Naive thymus-derived CD4-positive, alpha-beta T cell (primary cell): Measurements from ENCODE around the gene WDR7. TPM values are rescaled to one million over a fixed set of nuclear protein-coding genes. Genes with fewer than 3 reads are reported as not detected.
A peak's percentile ranks its signal among the peaks of the same experiment; 100 is the strongest.

Experiments
- ATAC-seq: fragments of 150-1000 bp; cut with Tn5 transposase; 2 replicates; pipeline ENCODE4 v1.10.0; 2021; ENCODE audit warnings: mild to moderate bottlenecking, moderate library complexity
- CTCF ChIA-PET: fragments of 350-600 bp; sonication (Branson Sonifier 250); formaldehyde crosslinking; loops from one replicate; lab custom pipeline; 2021; ENCODE audit warnings: antibody characterized with exemption; lab: Charles Lee
- POLR2A ChIA-PET: fragments of 350-600 bp; sonication (Branson Sonifier 250); formaldehyde crosslinking; loops from one replicate; lab custom pipeline; 2021; ENCODE audit warnings: antibody characterized with exemption, inconsistent platforms; lab: Charles Lee
- DNase-seq, 9 donors: peaks; one replicate each; pipeline versions ENCODE4 v3.0.0 to v3.0.0-alpha.2; 2020 to 2022; ENCODE audit warnings: mixed read lengths in 1 of 9
- H3K27ac ChIP-seq: one replicate; pipeline ENCODE4 v1.7.0; 2013; ENCODE audit warnings: mild to moderate bottlenecking, low read depth, low read length, moderate library complexity
- H3K27me3 ChIP-seq, 2 donors: one replicate each; pipeline ENCODE4 v1.7.0; 2013; ENCODE audit warnings: low read length in 2 of 2, mild to moderate bottlenecking in 2 of 2, moderate library complexity in 2 of 2; ENCODE audit not compliant: control insufficient read depth in 2 of 2, insufficient read depth in 2 of 2
- H3K36me3 ChIP-seq, 3 experiments: 1 replicate in 2 of 3; 2 replicates in 1 of 3; pipeline ENCODE4 v1.7.0; 2013; ENCODE audit warnings: low read length in 3 of 3, mild to moderate bottlenecking in 3 of 3, moderate library complexity in 1 of 3; ENCODE audit not compliant: insufficient read depth in 3 of 3, control insufficient read depth in 2 of 3
- H3K4me1 ChIP-seq, 2 donors: one replicate each; pipeline ENCODE4 v1.7.0; 2013; ENCODE audit warnings: low read length in 2 of 2, mild to moderate bottlenecking in 2 of 2, moderate library complexity in 1 of 2; ENCODE audit not compliant: control insufficient read depth in 2 of 2, insufficient read depth in 2 of 2
- H3K4me3 ChIP-seq: 2 replicates; pipeline ENCODE4 v1.7.0; 2013; ENCODE audit warnings: mild to moderate bottlenecking, low read length
- H3K9me3 ChIP-seq, 3 experiments: 1 replicate in 2 of 3; 2 replicates in 1 of 3; pipeline ENCODE4 v1.7.0; 2013; ENCODE audit warnings: low read length in 3 of 3; ENCODE audit not compliant: control insufficient read depth in 2 of 3
- H3K27ac Mint-ChIP-seq, 9 donors: one replicate each; pipeline ENCODE4 v1.8.0; 2020 to 2022; ENCODE audit warnings: mixed read lengths in 9 of 9, mild to moderate bottlenecking in 8 of 9, moderate library complexity in 5 of 9, inconsistent platforms in 2 of 9
- H3K27me3 Mint-ChIP-seq, 5 donors: one replicate each; pipeline ENCODE4 v1.8.0; 2021 to 2022; ENCODE audit warnings: mixed read lengths in 5 of 5, mild to moderate bottlenecking in 1 of 5
- H3K36me3 Mint-ChIP-seq, 5 donors: one replicate each; pipeline ENCODE4 v1.8.0; 2020 to 2022; ENCODE audit warnings: mixed read lengths in 5 of 5, mild to moderate bottlenecking in 3 of 5, inconsistent platforms in 1 of 5
- H3K4me1 Mint-ChIP-seq, 7 donors: one replicate each; pipeline ENCODE4 v1.8.0; 2020 to 2022; ENCODE audit warnings: mixed read lengths in 7 of 7, mild to moderate bottlenecking in 3 of 7, inconsistent platforms in 1 of 7
- H3K4me3 Mint-ChIP-seq, 10 donors: one replicate each; pipeline ENCODE4 v1.8.0; 2020 to 2022; ENCODE audit warnings: mild to moderate bottlenecking in 10 of 10, mixed read lengths in 10 of 10, moderate library complexity in 6 of 10, inconsistent platforms in 2 of 10
- H3K9me3 Mint-ChIP-seq, 11 donors: one replicate each; pipeline ENCODE4 v1.8.0; 2020 to 2022; ENCODE audit warnings: mixed read lengths in 11 of 11, mild to moderate bottlenecking in 4 of 11, inconsistent platforms in 1 of 11, moderate library complexity in 1 of 11
- intact Hi-C, 2 donors: fragments of 100-400 bp; cut with micrococcal nuclease; formaldehyde crosslinking; loops; one replicate each; pipeline ENCODE4 v1.15.1; 2023
- polyA plus RNA-seq, 2 donors: library from polyadenylated mRNA; unstranded; fragments of 300-500 nt; fragmentation: Illumina TruSeq; gene quantifications; one replicate each; pipeline ENCODE4 v1.2.3, GENCODE V29; 2021
- total RNA-seq, 6 experiments: library from RNA in 5 of 6; stranded (reverse) in 5 of 6; gene quantifications; 1 replicate in 5 of 6; 2 replicates in 1 of 6; pipeline ENCODE4 v1.2.3 and lab custom pipeline; 2021 to 2026

Gene WDR7
- total and polyA plus RNA-seq, 7 experiments from 2014 or later = 28.3 to 59.8 (median 50.1) TPM

DNA sequence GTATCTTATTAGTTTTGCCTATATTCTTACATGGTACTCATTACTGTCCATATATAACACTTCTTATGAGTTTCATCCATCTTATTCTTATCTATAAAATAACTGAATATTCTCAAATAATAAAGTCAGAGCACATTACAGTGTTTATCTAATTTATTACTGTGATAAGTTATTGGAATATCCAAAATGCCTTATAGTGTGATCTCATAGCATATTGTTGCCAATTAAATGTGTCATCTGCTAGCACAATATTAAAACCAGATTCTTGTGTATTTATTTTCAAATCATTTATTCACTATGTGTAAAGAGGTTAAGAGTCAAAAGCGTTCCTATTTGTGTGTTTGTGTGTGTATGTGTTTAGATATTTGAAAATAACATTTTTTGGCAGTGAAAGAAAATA, 151.9 kb downstream of the WDR7 start:
- POLR2A ChIA-PET = no interaction called here
- Histone ChIP-seq H3K36me3 (no peaks in the 10 kb centered on the region), H3K27me3 (no peaks in the 10 kb centered on the region), H3K4me3 (no peak overlapping the region), H3K9me3 (no peaks in the 10 kb centered on the region), H3K27ac (no peak overlapping the region), H3K4me1 (no peaks in the 10 kb centered on the region)
- Mint-ChIP-seq H3K9me3 (peaks cover 0 to 5% (median 0%) of the 10 kb centered on the region in 11 donors), H3K4me1 (peaks cover 0 to 7% (median 0%) of the 10 kb centered on the region in 7 donors), H3K27me3 (no peaks in the 10 kb centered on the region), H3K4me3 (no peak overlapping the region), H3K36me3 (peaks cover 3 to 61% (median 45%) of the 10 kb centered on the region in 5 donors), H3K27ac (no peak overlapping the region)
- DNase-seq (no peak), ATAC-seq (no peak)
- intact Hi-C loops = no loop called here
- CTCF ChIA-PET = no interaction called here

DNA sequence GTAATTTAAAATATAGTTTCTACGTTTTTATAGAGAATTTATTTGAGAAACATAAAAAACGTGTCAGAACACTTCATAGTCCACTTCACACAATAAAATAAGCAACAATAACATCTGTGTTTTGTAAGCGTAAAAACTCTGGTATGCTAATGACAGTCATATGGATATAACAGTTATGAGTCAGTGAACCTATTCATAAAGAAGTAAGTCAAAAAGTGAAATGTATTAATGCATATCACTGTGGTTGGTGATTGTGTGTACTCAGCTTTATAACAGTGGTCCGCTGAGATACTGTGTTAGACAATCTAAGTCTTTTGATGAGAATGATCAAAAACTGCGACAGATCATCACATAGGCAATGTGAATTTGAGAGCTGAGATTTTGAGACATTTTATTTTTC, 153.2 kb downstream of the WDR7 start:
- H3K36me3 ChIP-seq = no peaks in the 10 kb centered on the region
- DNase-seq (no peak), ATAC-seq (no peak)
- H3K36me3 Mint-ChIP-seq = peaks cover 3 to 56% (median 39%) of the 10 kb centered on the region in 5 donors
- peaks cover 0 to 5% (median 0%) of the 10 kb centered on the region in 11 donors for H3K9me3 Mint-ChIP-seq
- H3K4me1 Mint-ChIP-seq = peaks cover 0 to 7% (median 0%) of the 10 kb centered on the region in 7 donors
- H3K4me1 ChIP-seq = no peaks in the 10 kb centered on the region
- intact Hi-C loops = no loop called here
- no peaks in the 10 kb centered on the region for H3K9me3 ChIP-seq
- ChIA-PET CTCF (no interaction called here), POLR2A (no interaction called here)
- no peaks in the 10 kb centered on the region for H3K27me3 Mint-ChIP-seq
- H3K27ac ChIP-seq = no peak overlapping the region
- H3K4me3 Mint-ChIP-seq = no peak overlapping the region
- H3K27me3 ChIP-seq = no peaks in the 10 kb centered on the region
- no peak overlapping the region for H3K27ac Mint-ChIP-seq
- H3K4me3 ChIP-seq = no peak overlapping the region

- H3K27me3 Mint-ChIP-seq = no peaks in the 10 kb centered on the region
- H3K36me3 Mint-ChIP-seq = peaks cover 0 to 46% (median 25%) of the 10 kb centered on the region in 5 donors
- no peak overlapping the region for H3K4me3 ChIP-seq
- no peaks in the 10 kb centered on the region for H3K36me3 ChIP-seq
- H3K9me3 Mint-ChIP-seq = no peaks in the 10 kb centered on the region
- H3K27ac Mint-ChIP-seq = no peak overlapping the region
- no peak overlapping the region for H3K4me3 Mint-ChIP-seq
- H3K27me3 ChIP-seq = no peaks in the 10 kb centered on the region
- CTCF ChIA-PET = no interaction called here
- no peak overlapping the region for H3K27ac ChIP-seq
- H3K9me3 ChIP-seq = no peaks in the 10 kb centered on the region
- POLR2A ChIA-PET = no interaction called here
- ATAC-seq (no peak), DNase-seq (no peak)
- no peaks in the 10 kb centered on the region for H3K4me1 ChIP-seq
- peaks cover 0 to 7% (median 3%) of the 10 kb centered on the region in 7 donors for H3K4me1 Mint-ChIP-seq
- intact Hi-C loops = no loop called here
Measured at GRCh38 chr18:56807901-56808300, 156.7 kb downstream of the WDR7 start.

DNA sequence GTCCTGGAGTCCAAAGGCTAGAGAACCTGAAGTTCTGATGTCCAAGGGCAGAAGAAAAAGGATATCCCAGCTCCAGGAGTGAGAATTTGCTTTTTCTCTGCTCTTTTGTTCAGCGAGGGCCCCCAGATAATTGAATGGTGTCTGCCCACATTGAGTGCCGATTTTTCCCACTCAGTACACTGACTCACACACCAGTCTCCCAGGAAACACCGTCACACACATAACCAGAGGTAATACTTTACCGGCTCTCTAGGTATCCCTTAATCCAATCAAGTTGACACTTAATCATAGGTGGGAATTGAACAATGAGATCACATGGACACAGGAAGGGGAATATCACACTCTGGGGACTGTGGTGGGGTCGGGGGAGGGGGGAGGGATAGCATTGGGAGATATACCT, 161.5 kb downstream of the WDR7 start:
- Histone ChIP-seq H3K36me3 (no peaks in the 10 kb centered on the region), H3K9me3 (no peaks in the 10 kb centered on the region), H3K27ac (no peak overlapping the region), H3K27me3 (no peaks in the 10 kb centered on the region), H3K4me1 (no peaks in the 10 kb centered on the region), H3K4me3 (no peak overlapping the region)
- no peak overlapping the region for H3K4me3 Mint-ChIP-seq
- H3K27me3 Mint-ChIP-seq = no peaks in the 10 kb centered on the region
- DNase-seq (no peak), ATAC-seq (no peak)
- intact Hi-C loops = no loop called here
- peaks cover 2 to 36% (median 7%) of the 10 kb centered on the region in 5 donors for H3K36me3 Mint-ChIP-seq
- H3K4me1 Mint-ChIP-seq = peaks cover 0 to 4% (median 0%) of the 10 kb centered on the region in 7 donors
- no peak overlapping the region for H3K27ac Mint-ChIP-seq
- CTCF ChIA-PET = no interaction called here
- POLR2A ChIA-PET = no interaction called here
- H3K9me3 Mint-ChIP-seq = no peaks in the 10 kb centered on the region

- Mint-ChIP-seq H3K27me3 (no peaks in the 10 kb centered on the region), H3K9me3 (no peaks in the 10 kb centered on the region), H3K27ac (no peak overlapping the region), H3K36me3 (peaks cover 2 to 28% (median 10%) of the 10 kb centered on the region in 5 donors), H3K4me3 (no peak overlapping the region), H3K4me1 (peaks cover 0 to 3% (median 0%) of the 10 kb centered on the region in 7 donors)
- H3K36me3 ChIP-seq = no peaks in the 10 kb centered on the region
- no peaks in the 10 kb centered on the region for H3K27me3 ChIP-seq
- H3K4me1 ChIP-seq = no peaks in the 10 kb centered on the region
- ATAC-seq = no peak
- DNase-seq = no peak
- no peaks in the 10 kb centered on the region for H3K9me3 ChIP-seq
- ChIA-PET CTCF (no interaction called here), POLR2A (no interaction called here)
- H3K27ac ChIP-seq = no peak overlapping the region
- intact Hi-C loops = no loop called here
- no peak overlapping the region for H3K4me3 ChIP-seq
Measured at GRCh38 chr18:56815926-56816325, 164.8 kb downstream of the WDR7 start.

GRCh38 chr18:56823986-56824565, 172.9 kb downstream of the WDR7 start:
- Histone ChIP-seq H3K36me3 (no peaks in the 10 kb centered on the region), H3K4me1 (peaks cover 0 to 6% of the 10 kb centered on the region in 2 donors), H3K27me3 (no peaks in the 10 kb centered on the region), H3K4me3 (no peak overlapping the region), H3K9me3 (no peaks in the 10 kb centered on the region), H3K27ac (no peak overlapping the region)
- ChIA-PET CTCF (no interaction called here), POLR2A (no interaction called here)
- Mint-ChIP-seq H3K36me3 (peaks cover 7 to 41% (median 29%) of the 10 kb centered on the region in 5 donors), H3K4me1 (peaks cover 5 to 30% (median 20%) of the 10 kb centered on the region in 7 donors), H3K27me3 (no peaks in the 10 kb centered on the region), H3K9me3 (peaks cover 0 to 6% (median 0%) of the 10 kb centered on the region in 11 donors), H3K4me3 (no peak overlapping the region), H3K27ac (peak overlapping the region in 3 of 9 donors; percentile 1 to 20 (median 11))
- intact Hi-C loops = no loop called here
- ATAC-seq = peak; percentile 32
- peak in 1 of 9 donors; percentile 0 for DNase-seq

DNA sequence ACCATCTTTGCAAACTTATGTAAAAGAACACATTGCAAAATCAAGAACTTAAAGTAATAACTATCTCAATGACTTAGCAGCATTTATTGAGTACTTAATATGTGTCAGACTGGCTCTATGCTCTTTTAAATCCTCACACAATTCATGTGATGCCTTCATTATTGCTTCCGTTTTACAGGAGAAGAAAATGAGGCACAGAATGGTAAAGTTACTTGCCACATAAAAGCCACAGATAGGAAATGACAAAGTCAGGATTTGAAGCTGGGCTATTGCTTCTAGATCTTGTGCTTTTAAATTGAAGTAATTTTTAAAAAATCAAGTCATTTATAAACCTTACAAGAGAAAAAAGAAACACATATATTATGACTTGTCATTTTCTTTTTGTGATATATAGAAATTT, 174.2 kb downstream of the WDR7 start:
- no peak overlapping the region for H3K27ac Mint-ChIP-seq
- Histone ChIP-seq H3K4me3 (no peak overlapping the region), H3K27ac (no peak overlapping the region), H3K27me3 (no peaks in the 10 kb centered on the region), H3K9me3 (no peaks in the 10 kb centered on the region), H3K4me1 (peaks cover 0 to 6% of the 10 kb centered on the region in 2 donors), H3K36me3 (no peaks in the 10 kb centered on the region)
- POLR2A ChIA-PET = no interaction called here
- peaks cover 7 to 48% (median 40%) of the 10 kb centered on the region in 5 donors for H3K36me3 Mint-ChIP-seq
- DNase-seq (no peak), ATAC-seq (peak; percentile 42)
- peaks cover 5 to 30% (median 23%) of the 10 kb centered on the region in 7 donors for H3K4me1 Mint-ChIP-seq
- CTCF ChIA-PET = no interaction called here
- peaks cover 0 to 6% (median 0%) of the 10 kb centered on the region in 11 donors for H3K9me3 Mint-ChIP-seq
- peak overlapping the region in 2 of 10 donors; percentile 10 to 19 for H3K4me3 Mint-ChIP-seq
- intact Hi-C loops = no loop called here
- no peaks in the 10 kb centered on the region for H3K27me3 Mint-ChIP-seq
